CD1c-positive myeloid dendritic cell (primary cell): ENCODE results near the gene KLF7.

Experiments
- DNase-seq: peaks from one replicate; pipeline ENCODE4 v3.0.0-alpha.2; 2016; ENCODE audit errors: extremely low spot score

The KLF7 gene

GRCh38 chr2:207165121-207166038 is at the start of gene KLF7:
KLF7 (minus strand) TSS chr2:207165948; CDS start chr2:207165568, 380 bp downstream.
- peak; percentile 55 for DNase-seq

GRCh38 chr2:207215308-207215707 is 49.6 kb upstream of the KLF7 start:
- no peak for DNase-seq

GRCh38 chr2:207214446-207214845 is 48.7 kb upstream of the KLF7 start:
- DNase-seq: no peak

GRCh38 chr2:207206011-207206410 is 40.3 kb upstream of the KLF7 start:
- no peak for DNase-seq

GRCh38 chr2:207205173-207205957 is 39.6 kb upstream of the KLF7 start:
- no peak for DNase-seq

- DNase-seq: no peak
Measured at GRCh38 chr2:207203056-207203455, 37.3 kb upstream of the KLF7 start.

GRCh38 chr2:207202645-207203044 is 36.9 kb upstream of the KLF7 start:
- no peak for DNase-seq

GRCh38 chr2:207201416-207201815 is 35.7 kb upstream of the KLF7 start:
- DNase-seq: no peak

- DNase-seq: no peak
Measured at GRCh38 chr2:207200136-207200535, 34.4 kb upstream of the KLF7 start.

GRCh38 chr2:207194028-207194427 is 28.3 kb upstream of the KLF7 start:
- no peak for DNase-seq

- no peak for DNase-seq
Measured at GRCh38 chr2:207188626-207189419, 23.1 kb upstream of the KLF7 start.

- no peak for DNase-seq
Measured at GRCh38 chr2:207185372-207185771, 19.6 kb upstream of the KLF7 start.

GRCh38 chr2:207184768-207185167 is 19.0 kb upstream of the KLF7 start:
- no peak for DNase-seq

GRCh38 chr2:207184348-207184747 is 18.6 kb upstream of the KLF7 start:
- no peak for DNase-seq

GRCh38 chr2:207183506-207183905 is 17.8 kb upstream of the KLF7 start:
- DNase-seq: no peak

GRCh38 chr2:207182911-207183310 is 17.2 kb upstream of the KLF7 start:
- no peak for DNase-seq

- no peak for DNase-seq
Measured at GRCh38 chr2:207181526-207182274, 16.0 kb upstream of the KLF7 start.

GRCh38 chr2:207180741-207181140 is 15.0 kb upstream of the KLF7 start:
- no peak for DNase-seq

- peak; percentile 78 for DNase-seq
Measured at GRCh38 chr2:207176247-207176646, 10.5 kb upstream of the KLF7 start.

- no peak for DNase-seq
Measured at GRCh38 chr2:207173641-207174040, 7.9 kb upstream of the KLF7 start.
